WTC11 (cell line): Measurements from ENCODE around the gene CNOT1.

ENCODE experiments used
- ETV6 ChIP-seq: sonication (generic); formaldehyde crosslinking; IDR thresholded peaks from 2 replicates; pipeline ENCODE4 v1.8.1; 2022; ENCODE audit warnings: mild to moderate bottlenecking, missing genetic modification reagents
- NR2C2 ChIP-seq: sonication (generic); formaldehyde crosslinking; IDR thresholded peaks from 2 replicates; pipeline ENCODE4 v1.8.0; 2022; ENCODE audit warnings: mild to moderate bottlenecking, missing genetic modification reagents
- SMAD4 ChIP-seq: sonication (generic); formaldehyde crosslinking; IDR thresholded peaks from 2 replicates; pipeline ENCODE4 v1.8.0; 2022; ENCODE audit warnings: mild to moderate bottlenecking, missing genetic modification reagents
- TEAD4 ChIP-seq: sonication (generic); formaldehyde crosslinking; IDR thresholded peaks from 2 replicates; pipeline ENCODE4 v1.8.0; 2022; ENCODE audit warnings: mild to moderate bottlenecking, missing genetic modification reagents
- TF ChIP-seq, protein P1 (sequence below): sonication (generic); formaldehyde crosslinking; IDR thresholded peaks from 2 replicates; pipeline ENCODE4 v1.8.0; 2022; ENCODE audit warnings: mild to moderate bottlenecking, missing genetic modification reagents
- TF ChIP-seq, protein P2 (sequence below): fragments of 200-600 bp; IDR thresholded peaks from 2 replicates; pipeline ENCODE4 v1.8.0; 2022; ENCODE audit warnings: antibody characterized with exemption

DNA sequence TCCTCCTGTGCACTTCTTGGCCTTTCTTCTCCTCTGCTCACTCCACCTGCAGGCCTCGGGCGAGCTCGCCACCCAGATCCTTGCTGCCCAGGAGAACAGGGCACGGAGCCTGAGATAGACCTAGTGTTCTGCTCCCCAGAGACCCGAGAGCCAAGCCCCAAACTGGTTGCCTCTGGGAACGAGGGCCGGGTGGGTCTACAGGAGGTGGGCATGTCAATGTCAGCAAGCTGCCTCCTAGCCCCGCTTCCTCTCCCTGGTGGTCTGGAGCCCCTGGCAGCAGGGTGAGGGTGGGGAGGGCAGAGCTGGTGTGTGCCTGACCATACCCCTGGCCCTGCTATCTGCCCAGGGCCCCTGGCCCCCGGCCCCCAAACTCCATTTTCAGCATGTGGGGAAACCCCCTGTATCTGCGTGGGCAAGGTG is 130.5 kb downstream of the CNOT1 start:
- TF ChIP-seq, protein P1, sequence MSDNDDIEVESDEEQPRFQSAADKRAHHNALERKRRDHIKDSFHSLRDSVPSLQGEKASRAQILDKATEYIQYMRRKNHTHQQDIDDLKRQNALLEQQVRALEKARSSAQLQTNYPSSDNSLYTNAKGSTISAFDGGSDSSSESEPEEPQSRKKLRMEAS: no peak
- TF ChIP-seq NR2C2 (CRISPR knock-in tag) (no peak), TEAD4 (CRISPR knock-in tag) (no peak), SMAD4 (no peak), ETV6 (CRISPR knock-in tag) (no peak)
- TF ChIP-seq, protein P2, sequence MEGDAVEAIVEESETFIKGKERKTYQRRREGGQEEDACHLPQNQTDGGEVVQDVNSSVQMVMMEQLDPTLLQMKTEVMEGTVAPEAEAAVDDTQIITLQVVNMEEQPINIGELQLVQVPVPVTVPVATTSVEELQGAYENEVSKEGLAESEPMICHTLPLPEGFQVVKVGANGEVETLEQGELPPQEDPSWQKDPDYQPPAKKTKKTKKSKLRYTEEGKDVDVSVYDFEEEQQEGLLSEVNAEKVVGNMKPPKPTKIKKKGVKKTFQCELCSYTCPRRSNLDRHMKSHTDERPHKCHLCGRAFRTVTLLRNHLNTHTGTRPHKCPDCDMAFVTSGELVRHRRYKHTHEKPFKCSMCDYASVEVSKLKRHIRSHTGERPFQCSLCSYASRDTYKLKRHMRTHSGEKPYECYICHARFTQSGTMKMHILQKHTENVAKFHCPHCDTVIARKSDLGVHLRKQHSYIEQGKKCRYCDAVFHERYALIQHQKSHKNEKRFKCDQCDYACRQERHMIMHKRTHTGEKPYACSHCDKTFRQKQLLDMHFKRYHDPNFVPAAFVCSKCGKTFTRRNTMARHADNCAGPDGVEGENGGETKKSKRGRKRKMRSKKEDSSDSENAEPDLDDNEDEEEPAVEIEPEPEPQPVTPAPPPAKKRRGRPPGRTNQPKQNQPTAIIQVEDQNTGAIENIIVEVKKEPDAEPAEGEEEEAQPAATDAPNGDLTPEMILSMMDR: no peak
